Activated naive CD4-positive, alpha-beta T cell treated with Interleukin-2 at 50 U/mL for 16 hours (primary cell): ENCODE data around the gene ADGRL3.

ENCODE experiments used
- DNase-seq: peaks from one replicate; pipeline ENCODE4 v3.0.0-alpha.2; 2020

Gene ADGRL3

DNA sequence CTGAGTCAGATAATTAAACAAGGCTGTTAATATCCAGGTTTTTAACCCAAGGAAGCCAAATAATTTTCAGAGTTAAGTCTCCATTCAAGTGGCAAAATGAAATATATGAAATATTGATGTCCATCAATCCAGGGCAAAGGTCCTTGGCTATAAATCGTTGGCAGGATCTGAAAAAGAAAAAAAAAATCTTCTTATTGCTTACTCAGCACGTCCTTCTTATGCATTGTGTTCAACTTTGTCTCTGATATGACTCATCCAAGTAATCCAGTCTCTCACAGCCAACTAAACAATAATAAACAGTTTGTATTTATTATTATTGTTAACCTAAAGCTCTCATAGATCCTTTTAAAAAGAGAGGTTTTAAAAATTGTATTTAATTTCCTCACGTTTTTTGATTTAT lies 851.2 kb downstream of the ADGRL3 start:
- DNase-seq, result no peak

DNA sequence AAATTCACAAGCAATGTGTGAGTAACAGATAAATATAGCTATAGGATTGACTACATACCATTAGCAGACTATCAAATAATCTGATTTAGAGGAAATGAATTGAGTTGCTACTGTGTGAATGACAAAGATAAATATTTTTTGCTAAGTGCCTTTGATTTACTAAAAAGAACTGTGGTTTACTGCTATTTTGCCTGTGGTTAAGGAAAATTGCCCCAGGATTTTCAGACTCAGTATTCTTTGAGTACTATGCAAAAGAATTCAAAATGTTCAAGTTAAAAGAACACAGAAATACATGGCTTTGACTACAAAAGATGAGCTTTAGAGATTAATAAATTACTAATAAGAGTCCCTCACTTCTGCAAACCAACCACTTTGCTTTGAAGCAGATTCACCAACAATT lies 853.8 kb downstream of the ADGRL3 start:
- DNase-seq, result no peak

DNA sequence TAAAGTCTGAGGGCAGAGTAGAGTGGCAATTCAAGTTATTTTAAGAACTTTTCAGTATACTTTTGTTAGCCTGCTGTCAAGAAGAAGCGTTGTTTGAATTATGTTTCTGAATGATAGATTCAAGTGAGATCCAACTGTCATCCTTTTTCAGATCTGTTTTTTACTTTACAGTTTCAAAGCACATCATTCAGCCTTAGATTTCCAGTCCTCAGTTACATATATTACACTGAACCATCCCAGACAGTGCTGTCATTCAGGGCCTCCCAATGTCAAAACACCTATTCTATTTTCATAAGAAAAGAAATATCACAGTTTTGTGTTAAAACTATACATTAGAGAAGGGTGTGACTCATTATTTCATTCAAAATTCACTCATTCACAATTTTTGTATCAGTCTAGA lies 856.9 kb downstream of the ADGRL3 start:
- DNase-seq, result no peak

DNA sequence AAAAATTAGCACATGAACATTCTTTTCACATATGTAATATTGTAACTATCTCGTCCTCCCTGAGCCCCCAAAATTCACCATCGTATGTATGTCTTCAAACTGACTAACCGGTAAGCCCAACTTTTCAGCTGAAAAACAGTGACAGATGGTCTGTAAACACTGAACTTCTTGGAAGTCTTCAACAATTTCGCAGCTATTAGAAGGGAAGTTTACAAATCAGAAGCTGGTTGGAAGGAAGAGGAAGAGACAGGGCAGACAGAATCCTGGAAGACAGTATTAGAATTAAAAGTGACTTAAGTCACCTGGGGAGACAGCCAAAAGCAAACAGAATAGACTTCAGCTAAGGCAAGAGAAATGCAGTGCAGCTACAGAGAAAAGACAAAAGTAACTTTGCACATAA lies 858.4 kb downstream of the ADGRL3 start:
- no peak for DNase-seq

DNA sequence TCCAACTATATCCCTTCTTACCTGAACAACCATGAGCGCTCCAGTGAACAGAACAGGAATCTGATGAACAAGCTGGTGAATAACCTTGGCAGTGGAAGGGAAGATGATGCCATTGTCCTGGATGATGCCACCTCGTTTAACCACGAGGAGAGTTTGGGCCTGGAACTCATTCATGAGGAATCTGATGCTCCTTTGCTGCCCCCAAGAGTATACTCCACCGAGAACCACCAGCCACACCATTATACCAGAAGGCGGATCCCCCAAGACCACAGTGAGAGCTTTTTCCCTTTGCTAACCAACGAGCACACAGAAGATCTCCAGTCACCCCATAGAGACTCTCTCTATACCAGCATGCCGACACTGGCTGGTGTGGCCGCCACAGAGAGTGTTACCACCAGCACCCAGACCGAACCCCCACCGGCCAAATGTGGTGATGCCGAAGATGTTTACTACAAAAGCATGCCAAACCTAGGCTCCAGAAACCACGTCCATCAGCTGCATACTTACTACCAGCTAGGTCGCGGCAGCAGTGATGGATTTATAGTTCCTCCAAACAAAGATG lies 870.2 kb downstream of the ADGRL3 start:
- no peak for DNase-seq

DNA sequence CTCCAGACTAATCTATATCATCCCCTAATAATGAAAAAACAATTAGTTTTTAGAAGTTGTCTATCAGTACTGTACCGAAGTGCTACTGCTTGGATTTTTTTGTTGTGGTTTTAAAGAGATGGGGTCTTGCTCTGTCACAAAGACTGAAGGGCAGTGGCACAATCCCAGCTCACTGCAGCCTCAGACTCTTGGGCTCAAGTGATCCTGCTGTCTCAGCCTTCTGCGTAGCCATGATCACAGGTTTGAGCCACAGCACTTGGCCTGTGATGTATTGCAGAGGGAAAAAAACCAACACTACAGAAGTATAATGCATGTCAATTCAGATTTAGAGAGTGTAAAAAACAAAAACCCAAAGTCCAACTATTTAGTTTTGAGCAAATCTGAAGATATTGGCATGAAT lies 875.0 kb downstream of the ADGRL3 start:
- no peak for DNase-seq

DNA sequence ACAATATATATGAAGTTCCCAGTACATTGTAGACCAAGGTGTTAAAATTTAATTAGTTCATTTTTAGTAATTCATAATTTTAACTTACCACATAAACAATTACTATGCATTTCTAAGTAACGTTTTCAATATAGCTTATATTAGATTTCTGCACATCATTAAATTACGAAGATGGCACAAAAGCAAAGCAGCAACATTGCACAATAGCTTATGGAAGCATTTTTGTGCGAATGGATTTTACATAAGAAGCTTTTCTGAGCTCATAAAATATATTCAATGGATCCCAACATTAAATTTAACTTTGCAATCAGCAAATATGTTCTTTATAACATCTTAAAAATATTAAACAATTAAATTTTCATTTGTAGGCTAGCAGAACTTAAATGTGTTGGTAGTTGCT lies 875.4 kb downstream of the ADGRL3 start:
- DNase-seq, result no peak

DNA sequence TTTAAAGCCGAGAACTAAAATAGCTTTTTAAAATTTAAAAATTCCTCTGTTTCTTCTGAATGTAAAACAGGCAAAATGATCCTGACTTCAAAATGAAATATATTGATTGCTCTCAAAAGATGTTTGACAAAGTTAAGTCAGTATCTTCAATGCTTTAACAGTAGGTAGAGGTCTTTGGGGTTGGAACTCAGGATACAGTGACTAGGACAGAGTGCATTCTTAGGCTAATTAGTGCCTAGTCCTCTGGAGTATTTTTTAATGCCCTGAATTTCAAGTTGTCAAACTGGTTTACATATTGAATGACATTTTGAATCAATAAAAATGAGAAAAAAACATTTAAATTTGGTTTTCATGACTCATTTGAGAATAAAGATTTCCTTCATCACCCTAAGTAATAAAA lies 877.3 kb downstream of the ADGRL3 start:
- DNase-seq, result no peak

DNA sequence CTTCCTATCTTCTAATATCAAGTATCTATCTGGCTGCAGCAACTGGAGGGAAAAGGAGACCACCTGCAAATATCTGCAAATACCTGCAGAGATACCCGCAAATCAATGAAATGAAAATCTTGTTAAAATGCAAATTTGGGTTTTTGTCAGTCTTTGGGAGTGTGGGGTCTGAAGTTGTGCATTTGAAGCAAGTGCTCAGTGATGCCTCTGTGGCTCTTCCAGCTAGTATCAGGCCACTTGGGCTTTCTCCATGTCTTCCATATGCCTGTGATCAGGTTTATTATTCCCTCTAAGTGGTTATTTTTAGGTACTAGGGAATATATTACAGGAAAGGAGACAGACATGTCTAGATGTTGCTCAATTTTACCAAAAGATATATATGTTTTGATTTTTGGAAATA lies 880.3 kb downstream of the ADGRL3 start:
- DNase-seq, result no peak

DNA sequence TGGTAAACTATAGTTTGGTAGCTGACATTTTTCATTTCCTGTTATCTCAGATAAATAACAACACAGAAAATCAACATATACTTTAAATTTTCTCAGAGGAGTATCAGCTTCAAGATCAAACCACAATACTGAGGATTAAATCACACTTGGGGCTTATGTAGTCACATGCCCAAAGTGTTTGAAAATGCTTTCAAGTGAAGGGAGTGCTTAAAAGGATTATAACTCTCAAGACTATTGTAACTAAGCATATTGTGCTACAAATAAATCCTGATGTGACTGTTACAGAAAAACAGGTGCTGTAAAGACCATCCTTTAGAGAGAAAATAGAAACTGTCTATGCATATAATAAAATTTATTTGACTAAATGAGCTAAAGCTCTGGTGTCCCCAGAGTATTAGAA lies 887.6 kb downstream of the ADGRL3 start:
- DNase-seq, result no peak

DNA sequence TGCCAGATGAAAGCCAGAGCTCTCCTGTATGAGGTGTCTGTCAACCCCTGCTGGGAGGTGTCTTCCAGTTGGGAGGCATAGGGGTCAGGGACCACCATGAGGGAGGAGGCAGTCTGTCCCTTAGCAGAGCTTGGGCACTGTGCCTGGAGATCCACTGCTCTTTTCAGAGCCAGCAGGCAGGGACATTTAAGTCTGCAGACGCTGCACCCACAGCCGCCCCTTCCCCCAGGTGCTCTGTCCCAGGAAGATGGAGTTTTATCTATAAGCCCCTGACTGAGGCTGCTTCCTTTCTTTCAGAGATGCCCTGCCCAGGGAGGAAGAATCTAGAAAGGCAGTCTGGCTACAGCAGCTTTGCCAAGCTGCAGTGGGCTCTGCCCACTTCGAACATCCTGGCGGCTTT lies 893.6 kb downstream of the ADGRL3 start:
- no peak for DNase-seq

DNA sequence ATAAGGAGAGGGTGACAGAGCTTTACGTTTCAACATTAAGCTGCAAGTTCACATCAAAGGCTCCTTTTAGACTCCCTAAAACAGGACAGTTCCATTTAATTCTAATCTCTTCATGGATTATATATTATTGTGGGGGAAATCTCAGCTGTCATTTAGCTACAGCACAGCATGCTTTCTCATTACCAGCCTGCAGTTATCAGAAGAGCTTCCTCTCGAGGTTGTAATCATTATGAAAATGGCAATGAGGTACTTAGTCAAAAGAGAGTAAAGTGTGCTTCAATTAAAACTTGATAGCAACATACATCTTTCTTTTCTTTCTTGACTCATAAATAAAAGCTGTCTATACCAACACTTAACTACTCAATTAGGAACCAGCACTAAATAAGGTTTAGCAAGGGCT lies 896.8 kb downstream of the ADGRL3 start:
- DNase-seq, result no peak

DNA sequence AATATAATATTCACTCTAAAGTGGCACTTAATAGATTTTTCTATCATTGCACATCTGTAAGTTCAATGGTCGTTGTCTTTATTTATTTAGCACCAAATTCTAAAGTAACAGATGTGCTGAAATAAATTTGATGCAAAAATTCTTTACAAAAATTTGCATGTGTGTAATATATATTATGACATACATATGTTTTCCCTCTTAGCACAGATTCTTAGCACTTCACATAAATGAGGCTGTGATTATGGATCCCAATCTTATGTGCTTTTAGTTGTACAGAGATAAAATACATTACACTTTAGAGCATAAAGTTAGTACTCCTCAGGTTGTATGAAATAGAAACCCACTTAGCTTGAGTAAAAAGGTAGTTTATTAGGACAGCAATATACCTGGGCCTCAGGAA lies 915.1 kb downstream of the ADGRL3 start:
- DNase-seq, result no peak

DNA sequence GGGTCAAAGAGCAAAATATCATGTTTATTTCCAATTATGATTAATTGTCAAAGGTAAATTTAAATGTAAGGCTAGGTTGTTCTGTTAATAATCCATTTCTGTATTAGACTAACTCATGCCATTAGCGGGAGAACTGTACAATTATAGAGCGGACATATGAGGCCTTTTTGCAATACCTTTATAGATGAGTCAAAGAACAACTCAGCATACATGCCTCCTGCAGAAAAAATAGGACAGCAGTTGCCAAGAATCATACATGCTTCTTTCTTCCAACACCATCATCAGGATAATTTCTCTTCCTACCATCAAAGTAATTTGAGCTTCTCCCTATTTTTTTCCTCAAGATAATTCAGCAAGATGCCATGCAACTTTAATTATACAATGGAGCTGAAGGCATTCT lies 917.8 kb downstream of the ADGRL3 start:
- no peak for DNase-seq

DNA sequence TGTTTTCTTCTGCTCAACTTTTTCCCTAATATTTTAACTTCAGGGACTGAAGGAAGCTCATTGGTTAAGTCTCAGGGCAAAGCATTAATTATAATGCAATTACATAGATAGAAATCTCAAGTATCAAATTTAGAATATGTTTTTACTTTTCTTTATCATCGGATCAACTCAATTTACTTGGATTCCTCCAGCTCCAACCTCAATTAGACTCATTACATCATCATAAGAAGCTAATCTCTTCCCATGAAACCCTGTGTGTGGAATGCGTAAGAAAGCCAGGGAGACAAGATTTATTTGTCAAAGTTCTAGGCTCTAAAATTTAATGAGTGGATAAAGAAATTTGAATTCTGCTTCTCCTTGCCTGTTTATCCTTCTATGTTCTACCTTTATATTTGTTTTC lies 918.4 kb downstream of the ADGRL3 start:
- DNase-seq, result no peak

DNA sequence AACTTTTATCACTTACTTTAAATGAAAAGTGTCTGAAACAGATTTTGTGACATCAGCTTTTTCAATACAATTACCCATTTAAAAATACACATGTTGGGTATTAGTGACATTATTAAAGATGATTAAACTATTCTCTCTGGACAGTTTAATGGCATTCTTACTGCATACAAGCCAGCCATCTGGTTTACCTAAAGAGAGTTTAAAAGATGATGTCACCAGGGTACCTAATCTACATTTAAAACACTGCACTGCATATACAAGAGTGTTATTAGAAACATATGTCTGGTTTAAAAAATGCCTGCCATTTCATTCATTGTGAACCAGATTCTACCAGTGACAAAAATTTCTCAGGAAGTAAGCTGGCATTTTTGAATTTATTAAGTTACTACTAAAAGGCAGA lies 919.1 kb downstream of the ADGRL3 start:
- DNase-seq, result no peak

DNA sequence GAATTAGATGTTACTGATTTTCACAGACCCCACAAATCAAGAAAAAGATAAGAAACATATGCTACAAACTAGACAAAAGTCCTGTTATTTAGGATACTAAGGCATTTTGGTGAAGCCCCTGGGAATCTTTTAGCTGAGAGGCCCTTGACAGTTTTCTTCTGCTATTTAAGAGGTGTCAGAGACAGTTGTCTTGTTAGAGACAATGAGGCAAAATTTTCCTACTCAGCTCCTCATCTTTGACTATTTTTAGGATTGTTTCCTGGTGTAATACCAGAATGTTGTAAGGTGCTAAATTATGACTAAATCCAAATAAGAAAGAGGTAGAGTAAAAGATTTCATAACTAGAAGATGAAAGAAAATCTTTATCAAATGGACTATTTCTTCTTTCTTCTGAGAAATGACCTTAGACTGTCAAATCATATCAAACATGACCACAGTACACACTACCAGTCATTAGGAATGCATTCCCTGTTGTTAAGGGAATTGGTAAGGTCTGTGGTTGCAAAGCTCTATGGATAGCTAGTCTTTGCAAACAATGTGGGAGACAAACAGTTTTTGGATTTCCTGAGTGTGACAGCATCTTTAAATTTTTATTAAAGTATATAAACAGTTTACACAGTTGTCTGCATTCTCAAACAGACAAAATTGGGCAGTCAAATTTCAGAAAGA lies 926.1 kb downstream of the ADGRL3 start:
- DNase-seq, result no peak
